CD8-positive, alpha-beta memory T cell (primary cell): ENCODE measurements around the gene ZMYND10. TPM values are rescaled to one million over a fixed set of nuclear protein-coding genes. Genes with fewer than 3 reads are reported as not detected.

ENCODE experiments used
- CTCF ChIA-PET: fragments of 350-600 bp; sonication (Branson Sonifier 250); formaldehyde crosslinking; loops from one replicate; lab custom pipeline; 2021; ENCODE audit warnings: antibody characterized with exemption; lab: Charles Lee
- POLR2A ChIA-PET: fragments of 350-600 bp; sonication (Branson Sonifier 250); formaldehyde crosslinking; loops from one replicate; lab custom pipeline; 2021; ENCODE audit warnings: antibody characterized with exemption; lab: Charles Lee
- DNase-seq, 5 donors: peaks; one replicate each; pipeline versions ENCODE4 v3.0.0 to v3.0.0-alpha.2; 2020 to 2022; ENCODE audit warnings: mixed read lengths in 1 of 5
- H3K27ac ChIP-seq: one replicate; pipeline ENCODE4 v1.7.0; 2013; ENCODE audit warnings: low read depth, mild to moderate bottlenecking, low read length, moderate library complexity
- H3K27me3 ChIP-seq: 2 replicates; pipeline ENCODE4 v1.7.0; 2013; ENCODE audit warnings: low read length, mild to moderate bottlenecking; ENCODE audit not compliant: insufficient read depth, poor library complexity, severe bottlenecking
- H3K36me3 ChIP-seq: 2 replicates; pipeline ENCODE4 v1.7.0; 2013; ENCODE audit warnings: mild to moderate bottlenecking, low read length, moderate library complexity; ENCODE audit not compliant: insufficient read depth
- H3K4me1 ChIP-seq: 2 replicates; pipeline ENCODE4 v1.7.0; 2013; ENCODE audit warnings: mild to moderate bottlenecking, low read length, moderate library complexity; ENCODE audit not compliant: insufficient read depth
- H3K4me3 ChIP-seq: 2 replicates; pipeline ENCODE4 v1.7.0; 2013; ENCODE audit warnings: mild to moderate bottlenecking, low read length
- H3K9me3 ChIP-seq: 2 replicates; pipeline ENCODE4 v1.7.0; 2013; ENCODE audit warnings: mild to moderate bottlenecking, low read length
- H3K27ac Mint-ChIP-seq, 8 donors: one replicate each; pipeline ENCODE4 v1.8.0; 2020 to 2021; ENCODE audit warnings: mixed read lengths in 8 of 8, mild to moderate bottlenecking in 6 of 8, inconsistent platforms in 3 of 8, moderate library complexity in 3 of 8
- H3K27me3 Mint-ChIP-seq, 2 donors: one replicate each; pipeline ENCODE4 v1.8.0; 2020 to 2021; ENCODE audit warnings: mixed read lengths in 2 of 2, mild to moderate bottlenecking in 1 of 2, moderate library complexity in 1 of 2
- H3K36me3 Mint-ChIP-seq, 3 donors: one replicate each; pipeline ENCODE4 v1.8.0; 2020 to 2021; ENCODE audit warnings: mixed read lengths in 3 of 3, inconsistent platforms in 1 of 3, mild to moderate bottlenecking in 1 of 3
- H3K4me1 Mint-ChIP-seq, 3 donors: one replicate each; pipeline ENCODE4 v1.8.0; 2020 to 2021; ENCODE audit warnings: mixed read lengths in 3 of 3, inconsistent platforms in 1 of 3, mild to moderate bottlenecking in 1 of 3
- H3K4me3 Mint-ChIP-seq, 7 donors: one replicate each; pipeline ENCODE4 v1.8.0; 2020 to 2021; ENCODE audit warnings: mixed read lengths in 7 of 7, mild to moderate bottlenecking in 6 of 7, moderate library complexity in 4 of 7, inconsistent platforms in 2 of 7
- H3K9me3 Mint-ChIP-seq, 5 donors: one replicate each; pipeline ENCODE4 v1.8.0; 2020 to 2022; ENCODE audit warnings: mixed read lengths in 5 of 5, mild to moderate bottlenecking in 3 of 5, moderate library complexity in 2 of 5, inconsistent platforms in 1 of 5
- polyA plus RNA-seq: library from polyadenylated mRNA; unstranded; fragments of 300-500 nt; fragmentation: Illumina TruSeq; gene quantifications from one replicate; pipeline ENCODE4 v1.2.3, GENCODE V29; 2021
- total RNA-seq, 2 experiments: library from RNA; stranded (reverse); gene quantifications; one replicate each; pipeline ENCODE4 v1.2.3, GENCODE V29; 2021

ZMYND10 gene
- total and polyA plus RNA-seq, 3 experiments from 2014 or later: 0.97 to 1.3 (median 1.1) TPM

- peak overlapping the region; percentile 72 to 95 (median 89) for H3K27ac Mint-ChIP-seq
- H3K36me3 ChIP-seq: no peaks in the 10 kb centered on the region
- H3K4me3 Mint-ChIP-seq: peak overlapping the region; percentile 81 to 95 (median 89)
- H3K36me3 Mint-ChIP-seq: peaks cover 0 to 25% (median 2%) of the 10 kb centered on the region in 3 donors
- H3K27me3 ChIP-seq: no peaks in the 10 kb centered on the region
- H3K9me3 Mint-ChIP-seq: no peaks in the 10 kb centered on the region
- peaks cover 0 to 2% of the 10 kb centered on the region in 2 donors for H3K27me3 Mint-ChIP-seq
- ChIA-PET CTCF (interaction anchor here (1.1 to 8.5 kb wide), 6 partner anchors 8 to 228 kb away, joined by 3 to 103 read pairs (median 4); partner anchors contain the start of genes CYB561D2, HEMK1, NPRL2 and ZMYND10), POLR2A (interaction anchor here (0.9 to 2.4 kb wide), 3 partner anchors 8 to 14 kb away, joined by 5 to 27 read pairs (median 6); partner anchors contain the start of genes CYB561D2 and NPRL2)
- peak in 1 of 5 donors; percentile 39 for DNase-seq
- H3K4me3 ChIP-seq: peak overlapping the region; percentile 73
- H3K9me3 ChIP-seq: no peaks in the 10 kb centered on the region
- peaks cover 52% of the 10 kb centered on the region for H3K4me1 ChIP-seq
- peaks cover 44 to 76% (median 56%) of the 10 kb centered on the region in 3 donors for H3K4me1 Mint-ChIP-seq
- H3K27ac ChIP-seq: peak overlapping the region; percentile 59
These were observed 4.0 kb downstream of the ZMYND10 start for GRCh38 chr3:50341537-50341936.

- Mint-ChIP-seq H3K27me3 (peaks cover 0 to 2% of the 10 kb centered on the region in 2 donors), H3K4me3 (peak within 1 kb of the TSS; percentile 89 to 97 (median 94)), H3K4me1 (peaks cover 48 to 76% (median 57%) of the 10 kb centered on the region in 3 donors), H3K36me3 (peaks cover 0 to 30% (median 2%) of the 10 kb centered on the region in 3 donors), H3K27ac (peak within 1 kb of the TSS; percentile 90 to 98 (median 97)), H3K9me3 (no peaks in the 10 kb centered on the region)
- H3K36me3 ChIP-seq: no peaks in the 10 kb centered on the region
- peak; percentile 56 to 83 (median 72) for DNase-seq
- ChIA-PET CTCF (interaction anchor here (1.0 to 8.5 kb wide), 9 partner anchors 9 to 228 kb away, joined by 3 to 103 read pairs (median 4); partner anchors contain the start of genes CYB561D2, HEMK1, NPRL2 and TUSC2), POLR2A (interaction anchor here (0.5 to 2.4 kb wide), 9 partner anchors 9 to 1858 kb away, joined by 3 to 27 read pairs (median 4); partner anchors contain the start of genes CYB561D2, HEMK1, HYAL3 and NAA80)
- no peaks in the 10 kb centered on the region for H3K9me3 ChIP-seq
- no peaks in the 10 kb centered on the region for H3K27me3 ChIP-seq
- peak within 1 kb of the TSS; percentile 73 for H3K4me3 ChIP-seq
- H3K4me1 ChIP-seq: peaks cover 52% of the 10 kb centered on the region
- H3K27ac ChIP-seq: peak within 1 kb of the TSS; percentile 88
These were observed 4.8 kb downstream of the ZMYND10 start, which contains the start of gene RASSF1 for GRCh38 chr3:50340448-50341329. TSS of gene RASSF1 (minus strand) at chr3:50340836. CDS start at chr3:50340805, 31 bp downstream.

GRCh38 chr3:50340147-50340447, 5.4 kb downstream of the ZMYND10 start:
- H3K27me3 Mint-ChIP-seq: peaks cover 0 to 2% of the 10 kb centered on the region in 2 donors
- H3K36me3 Mint-ChIP-seq: peaks cover 0 to 30% (median 2%) of the 10 kb centered on the region in 3 donors
- H3K27ac Mint-ChIP-seq: peak overlapping the region; percentile 75 to 98 (median 97)
- Histone ChIP-seq H3K4me3 (peak overlapping the region; percentile 73), H3K27ac (peak overlapping the region; percentile 88), H3K36me3 (no peaks in the 10 kb centered on the region), H3K4me1 (peaks cover 52% of the 10 kb centered on the region), H3K9me3 (no peaks in the 10 kb centered on the region), H3K27me3 (no peaks in the 10 kb centered on the region)
- ChIA-PET CTCF (interaction anchor here (1.0 to 8.5 kb wide), 5 partner anchors 9 to 94 kb away, joined by 3 to 103 read pairs (median 4); partner anchors contain the start of genes CYB561D2, NPRL2, TUSC2 and ZMYND10), POLR2A (interaction anchor here (0.6 to 2.4 kb wide), 4 partner anchors 10 to 1857 kb away, joined by 4 to 27 read pairs (median 6); partner anchors contain the start of genes CYB561D2, HEMK1, HYAL3 and NAA80)
- peaks cover 48 to 76% (median 59%) of the 10 kb centered on the region in 3 donors for H3K4me1 Mint-ChIP-seq
- DNase-seq: no peak
- peak overlapping the region; percentile 89 to 97 (median 94) for H3K4me3 Mint-ChIP-seq
- no peaks in the 10 kb centered on the region for H3K9me3 Mint-ChIP-seq

GRCh38 chr3:50339485-50340146, 5.9 kb downstream of the ZMYND10 start:
- Histone ChIP-seq H3K4me1 (peaks cover 54% of the 10 kb centered on the region), H3K9me3 (no peaks in the 10 kb centered on the region), H3K27me3 (no peaks in the 10 kb centered on the region), H3K27ac (peak overlapping the region; percentile 88), H3K4me3 (peak overlapping the region; percentile 73), H3K36me3 (no peaks in the 10 kb centered on the region)
- H3K4me3 Mint-ChIP-seq: peak overlapping the region; percentile 89 to 97 (median 94)
- H3K9me3 Mint-ChIP-seq: no peaks in the 10 kb centered on the region
- ChIA-PET CTCF (interaction anchor here (1.2 to 8.5 kb wide), 4 partner anchors 10 to 20 kb away, joined by 3 to 103 read pairs (median 6); partner anchors contain the start of genes CYB561D2, NPRL2, TUSC2 and ZMYND10), POLR2A (interaction anchor here (0.7 to 2.4 kb wide), 3 partner anchors 10 to 46 kb away, joined by 3 to 27 read pairs (median 4); partner anchors contain the start of genes CYB561D2, HYAL3, NAA80 and NPRL2)
- DNase-seq: no peak
- peaks cover 0 to 30% (median 2%) of the 10 kb centered on the region in 3 donors for H3K36me3 Mint-ChIP-seq
- H3K27ac Mint-ChIP-seq: peak overlapping the region; percentile 75 to 98 (median 97)
- peaks cover 47 to 74% (median 62%) of the 10 kb centered on the region in 3 donors for H3K4me1 Mint-ChIP-seq
- H3K27me3 Mint-ChIP-seq: peaks cover 0 to 2% of the 10 kb centered on the region in 2 donors

GRCh38 chr3:50338965-50339364, 6.6 kb downstream of the ZMYND10 start:
- peaks cover 52 to 79% (median 67%) of the 10 kb centered on the region in 3 donors for H3K4me1 Mint-ChIP-seq
- ChIA-PET POLR2A (interaction anchor here (0.7 to 3.7 kb wide), 5 partner anchors 11 to 231 kb away, joined by 3 to 57 read pairs (median 12); partner anchors contain the start of genes CYB561D2, HEMK1, NPRL2 and TUSC2), CTCF (interaction anchor here (0.9 to 8.5 kb wide), 6 partner anchors 11 to 64 kb away, joined by 3 to 103 read pairs (median 8); partner anchors contain the start of genes CYB561D2, HYAL3, IFRD2 and NAA80)

GRCh38 chr3:50337175-50337861, 8.2 kb downstream of the ZMYND10 start:
- H3K4me3 ChIP-seq: peak overlapping the region; percentile 73
- no peaks in the 10 kb centered on the region for H3K9me3 ChIP-seq
- ChIA-PET POLR2A (interaction anchor here (0.5 to 3.7 kb wide), 17 partner anchors 9 to 1724 kb away, joined by 3 to 57 read pairs (median 8); partner anchors contain the start of genes C3orf18, CYB561D2, DCAF1 and GNAI2), CTCF (interaction anchor here (0.9 to 8.5 kb wide), 13 partner anchors 9 to 232 kb away, joined by 3 to 103 read pairs (median 4); partner anchors contain the start of genes CYB561D2, HEMK1, HYAL3 and IFRD2)
- Mint-ChIP-seq H3K9me3 (no peaks in the 10 kb centered on the region), H3K4me1 (peaks cover 56 to 79% (median 74%) of the 10 kb centered on the region in 3 donors), H3K36me3 (peaks cover 0 to 41% (median 4%) of the 10 kb centered on the region in 3 donors), H3K27ac (peak overlapping the region; percentile 75 to 98 (median 97)), H3K27me3 (peaks cover 0 to 2% of the 10 kb centered on the region in 2 donors), H3K4me3 (peak overlapping the region; percentile 89 to 97 (median 94))
- H3K27me3 ChIP-seq: no peaks in the 10 kb centered on the region
- DNase-seq: peak; percentile 90 to 97 (median 93)
- peaks cover 7% of the 10 kb centered on the region for H3K36me3 ChIP-seq
- peak overlapping the region; percentile 88 for H3K27ac ChIP-seq
- H3K4me1 ChIP-seq: peaks cover 71% of the 10 kb centered on the region

More at GRCh38 chr3:50338965-50339364, 6.6 kb downstream of the ZMYND10 start:
- H3K36me3 Mint-ChIP-seq: peaks cover 0 to 34% (median 4%) of the 10 kb centered on the region in 3 donors
- peak overlapping the region; percentile 89 to 97 (median 94) for H3K4me3 Mint-ChIP-seq
- Histone ChIP-seq H3K36me3 (no peaks in the 10 kb centered on the region), H3K27me3 (no peaks in the 10 kb centered on the region), H3K27ac (peak overlapping the region; percentile 88), H3K9me3 (no peaks in the 10 kb centered on the region), H3K4me3 (peak overlapping the region; percentile 73), H3K4me1 (peaks cover 60% of the 10 kb centered on the region)
- H3K27me3 Mint-ChIP-seq: peaks cover 0 to 2% of the 10 kb centered on the region in 2 donors
- DNase-seq: no peak
- peak overlapping the region; percentile 75 to 98 (median 97) for H3K27ac Mint-ChIP-seq
- H3K9me3 Mint-ChIP-seq: no peaks in the 10 kb centered on the region
